Neutrophil (primary cell): ENCODE measurements around the gene EPB42.

Source experiments
- H3K27ac ChIP-seq: fragments of 200-600 bp; sonication (generic); 2 replicates; pipeline ENCODE4 v1.5.1; 2016; ENCODE audit warnings: mild to moderate bottlenecking, moderate library complexity
- H3K27me3 ChIP-seq: fragments of 200-600 bp; sonication (generic); 2 replicates; pipeline ENCODE4 v1.6.0; 2016; ENCODE audit warnings: mild to moderate bottlenecking
- H3K36me3 ChIP-seq: fragments of 200-600 bp; sonication (generic); 2 replicates; pipeline ENCODE4 v1.5.1; 2017
- H3K4me1 ChIP-seq, 2 experiments: fragments of 200-600 bp in 1 of 2; sonication (generic) in 1 of 2; 1 replicate in 1 of 2; 2 replicates in 1 of 2; pipeline versions ENCODE4 v1.5.1 to v1.6.1; 2013 to 2016; ENCODE audit warnings: low read depth in 1 of 2, low read length in 1 of 2, mild to moderate bottlenecking in 1 of 2, moderate library complexity in 1 of 2; ENCODE audit not compliant: control insufficient read depth in 1 of 2, insufficient read depth in 1 of 2
- H3K4me3 ChIP-seq, 2 experiments: fragments of 200-600 bp in 1 of 2; sonication (generic) in 1 of 2; 1 replicate in 1 of 2; 2 replicates in 1 of 2; pipeline ENCODE4 v1.5.1; 2013 to 2016; ENCODE audit warnings: low read depth in 1 of 2, low read length in 1 of 2, mild to moderate bottlenecking in 1 of 2, moderate library complexity in 1 of 2
- H3K9me3 ChIP-seq: fragments of 200-600 bp; sonication (generic); 2 replicates; pipeline ENCODE4 v1.5.1; 2016
- CTCF ChIP-seq: fragments of 200-600 bp; sonication (generic); IDR thresholded peaks from 2 replicates; pipeline ENCODE4 v1.5.1; 2016; ENCODE audit warnings: antibody characterized with exemption

The EPB42 gene

DNA sequence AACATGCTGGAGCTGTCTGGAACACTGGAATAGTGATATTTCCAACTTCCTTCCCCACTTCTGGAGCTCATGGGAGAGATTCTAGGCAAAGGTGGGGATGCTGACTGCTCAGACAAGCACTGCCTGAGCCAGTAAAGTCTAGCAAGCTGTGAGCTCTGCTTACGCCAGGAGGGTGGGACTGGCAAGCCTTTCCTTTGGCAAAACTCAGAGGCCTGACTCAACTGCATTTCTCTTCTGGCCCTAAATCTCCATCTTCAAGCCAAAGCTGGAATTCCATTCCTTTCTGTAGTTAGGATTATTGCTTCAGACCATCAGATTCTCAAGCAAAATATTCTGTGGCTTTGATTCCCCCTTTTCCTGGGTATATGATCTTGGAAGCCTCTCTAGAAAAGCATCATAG lies 20.3 kb upstream of the EPB42 start:
- no peak for TF ChIP-seq CTCF
- H3K4me3 ChIP-seq = no peak overlapping the region
- no peaks in the 10 kb centered on the region for H3K27me3 ChIP-seq

DNA sequence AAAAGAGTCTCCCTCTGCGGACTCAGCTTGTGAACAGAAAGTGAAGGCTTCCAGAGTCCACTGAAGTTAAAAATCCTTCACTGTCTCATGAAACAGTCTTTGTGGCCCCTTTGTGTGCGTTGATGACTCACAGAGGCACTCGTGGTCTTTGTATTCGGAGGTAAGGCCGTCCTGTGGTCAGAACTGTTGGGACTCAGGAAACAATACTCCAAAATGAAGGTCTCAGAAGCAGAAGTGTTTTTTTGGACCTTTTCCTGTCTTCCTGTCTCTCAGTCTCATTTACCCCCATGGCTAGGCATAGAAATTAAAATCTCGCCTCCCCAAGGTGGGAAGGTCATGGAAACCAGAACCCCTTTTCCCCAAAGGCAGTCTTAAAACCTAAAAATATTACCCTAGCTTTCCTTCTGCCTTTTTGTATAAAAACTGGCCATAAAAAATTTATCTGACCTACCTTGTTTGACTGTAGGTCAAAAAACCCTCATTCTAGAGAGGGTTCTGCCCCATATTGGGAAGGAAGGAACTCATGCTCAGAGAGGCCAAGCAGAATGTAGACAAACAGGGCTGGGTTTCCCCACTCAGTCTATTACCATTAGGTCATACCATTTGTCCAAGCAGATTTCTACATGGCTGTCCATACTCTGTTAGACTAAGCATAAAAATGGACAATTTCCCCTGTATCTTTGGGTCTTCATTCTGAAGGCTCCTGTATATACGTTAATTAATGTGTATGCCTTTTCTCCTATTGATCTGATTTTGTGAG lies 19.1 kb upstream of the EPB42 start:
- H3K27ac ChIP-seq = peak overlapping the region; percentile 73
- no peaks in the 10 kb centered on the region for H3K27me3 ChIP-seq
- H3K4me3 ChIP-seq = no peak overlapping the region
- H3K4me1 ChIP-seq = peaks cover 20 to 22% of the 10 kb centered on the region in 2 experiments
- TF ChIP-seq CTCF = no peak
- H3K36me3 ChIP-seq = no peaks in the 10 kb centered on the region
- no peaks in the 10 kb centered on the region for H3K9me3 ChIP-seq

More for the DNA sequence above, 20.3 kb upstream of the EPB42 start:
- H3K4me1 ChIP-seq = peaks cover 20 to 22% of the 10 kb centered on the region in 2 experiments
- H3K27ac ChIP-seq = no peak overlapping the region
- no peaks in the 10 kb centered on the region for H3K36me3 ChIP-seq
- H3K9me3 ChIP-seq = no peaks in the 10 kb centered on the region

GRCh38 chr15:43238671-43239131 lies 17.9 kb upstream of the EPB42 start:
- Histone ChIP-seq H3K4me1 (peaks cover 20 to 22% of the 10 kb centered on the region in 2 experiments), H3K4me3 (peak overlapping the region in 1 of 2 experiments; percentile 13), H3K27ac (peak overlapping the region; percentile 73), H3K36me3 (no peaks in the 10 kb centered on the region), H3K9me3 (no peaks in the 10 kb centered on the region), H3K27me3 (no peaks in the 10 kb centered on the region)
- TF ChIP-seq CTCF = no peak

DNA sequence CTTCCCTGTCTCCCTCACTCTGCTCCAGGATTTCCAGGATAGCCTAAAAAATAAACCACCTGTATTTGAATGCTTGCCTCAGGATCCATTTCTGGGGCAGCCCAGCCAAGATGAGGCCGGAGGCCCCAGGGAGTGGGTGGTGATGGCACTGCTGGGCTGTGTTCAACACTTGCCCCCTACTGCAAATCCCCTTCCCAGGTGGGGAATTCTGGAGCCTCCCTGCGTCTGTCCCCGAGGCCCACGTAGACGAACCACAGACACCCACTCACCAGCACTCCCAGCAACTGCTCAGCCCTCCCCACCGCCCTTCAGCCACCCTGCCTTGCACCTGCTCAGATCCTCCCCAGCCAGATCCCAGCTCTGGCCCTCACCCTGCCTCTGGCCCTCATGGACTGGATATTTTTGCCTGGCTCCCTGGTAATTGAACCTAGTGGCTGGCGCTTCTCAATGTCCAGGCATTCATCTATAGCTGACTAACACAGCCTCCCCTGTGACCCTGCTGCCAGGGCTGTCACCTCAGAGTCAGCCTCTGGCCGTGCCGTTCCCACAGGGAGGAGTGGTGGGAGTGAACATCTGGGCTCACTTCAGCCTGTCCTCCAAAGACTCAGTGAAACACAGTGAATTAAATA lies 17.1 kb upstream of the EPB42 start:
- no peak for TF ChIP-seq CTCF
- peaks cover 20 to 22% of the 10 kb centered on the region in 2 experiments for H3K4me1 ChIP-seq
- no peak overlapping the region for H3K4me3 ChIP-seq
- H3K27ac ChIP-seq = peak overlapping the region; percentile 73
- no peaks in the 10 kb centered on the region for H3K9me3 ChIP-seq
- H3K36me3 ChIP-seq = no peaks in the 10 kb centered on the region
- H3K27me3 ChIP-seq = no peaks in the 10 kb centered on the region

DNA sequence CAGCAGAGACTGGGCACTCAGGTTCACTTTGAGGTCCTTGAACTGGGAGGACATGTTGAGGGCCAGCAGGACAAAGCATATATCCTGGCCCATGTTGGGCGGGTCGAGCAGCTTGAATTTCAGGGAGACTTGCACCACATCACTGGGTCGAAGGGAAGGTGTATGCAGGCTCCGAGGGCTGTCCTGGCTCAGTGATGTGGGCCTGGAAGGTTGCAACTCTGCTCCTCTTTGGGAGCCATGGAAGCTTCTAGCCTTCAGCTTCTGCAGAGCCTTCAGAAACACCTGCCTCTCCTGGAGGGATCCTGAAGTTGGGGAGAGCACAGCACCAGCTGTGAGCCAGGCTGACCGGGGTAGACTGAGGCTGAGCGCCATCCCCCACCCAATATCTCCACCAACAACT lies 14.7 kb upstream of the EPB42 start:
- no peak overlapping the region for H3K4me3 ChIP-seq
- TF ChIP-seq CTCF = no peak
- H3K4me1 ChIP-seq = peaks cover 20 to 25% of the 10 kb centered on the region in 2 experiments

More for the DNA sequence above, 14.7 kb upstream of the EPB42 start:
- Histone ChIP-seq H3K27me3 (no peaks in the 10 kb centered on the region), H3K27ac (no peak overlapping the region), H3K36me3 (no peaks in the 10 kb centered on the region), H3K9me3 (no peaks in the 10 kb centered on the region)
